Body of pancreas (tissue), 4 donors: ENCODE measurements around the gene SIPA1L2. TPM values are rescaled to one million over a fixed set of nuclear protein-coding genes. Genes with fewer than 3 reads are reported as not detected.
"Not testable (repeated sequence)": the region's sequence is repeated elsewhere in the genome, so short reads cannot be mapped to it uniquely, and the experiment has no call there.

ENCODE experiments used
- ATAC-seq: fragments of 150-250 bp; one replicate; pipeline ENCODE4 v1.9.1; 2016
- DNase-seq, 4 donors: peaks; one replicate each; pipeline ENCODE4 v3.0.0-alpha.2; 2019
- H3K27ac ChIP-seq, 4 donors: fragments of 200-600 bp; sonication (generic); 1 replicate in 3 of 4; 2 replicates in 1 of 4; pipeline versions ENCODE4 v1.5.1 to v1.6.1; 2016 to 2019; ENCODE audit warnings: mild to moderate bottlenecking in 1 of 4, mixed read lengths in 1 of 4, moderate library complexity in 1 of 4
- H3K27me3 ChIP-seq, 2 donors: fragments of 200-600 bp; sonication (generic); one replicate each; pipeline ENCODE4 v1.6.0; 2016; ENCODE audit warnings: mild to moderate bottlenecking in 1 of 2
- H3K36me3 ChIP-seq, 2 donors: fragments of 200-600 bp; sonication (generic); replicated peaks in 1 of 2; 2 replicates each; pipeline ENCODE4 v1.5.1; 2016; ENCODE audit warnings: low read depth in 2 of 2; ENCODE audit not compliant: insufficient read depth in 1 of 2
- H3K4me1 ChIP-seq: fragments of 200-600 bp; sonication (generic); one replicate; pipeline ENCODE4 v1.6.0; 2016
- H3K4me3 ChIP-seq, 2 donors: fragments of 200-600 bp; sonication (generic); 1 replicate in 1 of 2; 2 replicates in 1 of 2; pipeline ENCODE4 v1.5.1; 2016 to 2019
- H3K9me3 ChIP-seq, 3 donors: fragments of 200-600 bp; sonication (generic); 1 replicate in 2 of 3; 2 replicates in 1 of 3; pipeline ENCODE4 v1.5.1; 2016
- POLR2A ChIP-seq, 3 donors: fragments of 450-650 bp; IDR thresholded peaks; one replicate each; pipeline ENCODE4 v1.6.1; 2016; ENCODE audit warnings: antibody characterized with exemption in 3 of 3, mild to moderate bottlenecking in 2 of 3
- WGBS, 2 donors: methylation state at CpG; one replicate each; pipeline ENCODE4 v1.1.5; 2017; 5-methylcytosine and 5-hydroxymethylcytosine counted together
- intact Hi-C: fragments of 100-400 bp; cut with DNase I; formaldehyde crosslinking; loops from one replicate; pipeline ENCODE4 v1.15.1; 2023
- total RNA-seq, 2 donors: library from RNA; depleted of rRNA; stranded (reverse); fragments of >200 nt; gene quantifications; one replicate each; pipeline ENCODE4 v1.1.0, GENCODE V29; 2016
- TF ChIP-seq, protein P1 (sequence below), 7 experiments: fragments of 450-650 bp in 4 of 7; fragments of 200-600 bp in 3 of 7; sonication (generic) in 3 of 7; IDR thresholded peaks; one replicate each; pipeline ENCODE4 v1.5.1; 2016 to 2019; ENCODE audit warnings: antibody characterized with exemption in 7 of 7

Gene SIPA1L2
- total RNA-seq, 2 donors from 2014 or later, result 5.6 to 8.6 TPM

GRCh38 chr1:232613752-232614381, 16.1 kb downstream of the SIPA1L2 start:
- WGBS, 2 donors, result 32 to 33% methylated on average over 5 of the region's 5 CpGs
- intact Hi-C loops, result no loop called here
- no peak for DNase-seq
- no peaks in the 10 kb centered on the region for H3K36me3 ChIP-seq
- no peak overlapping the region for H3K4me3 ChIP-seq
- TF ChIP-seq, protein P1, sequence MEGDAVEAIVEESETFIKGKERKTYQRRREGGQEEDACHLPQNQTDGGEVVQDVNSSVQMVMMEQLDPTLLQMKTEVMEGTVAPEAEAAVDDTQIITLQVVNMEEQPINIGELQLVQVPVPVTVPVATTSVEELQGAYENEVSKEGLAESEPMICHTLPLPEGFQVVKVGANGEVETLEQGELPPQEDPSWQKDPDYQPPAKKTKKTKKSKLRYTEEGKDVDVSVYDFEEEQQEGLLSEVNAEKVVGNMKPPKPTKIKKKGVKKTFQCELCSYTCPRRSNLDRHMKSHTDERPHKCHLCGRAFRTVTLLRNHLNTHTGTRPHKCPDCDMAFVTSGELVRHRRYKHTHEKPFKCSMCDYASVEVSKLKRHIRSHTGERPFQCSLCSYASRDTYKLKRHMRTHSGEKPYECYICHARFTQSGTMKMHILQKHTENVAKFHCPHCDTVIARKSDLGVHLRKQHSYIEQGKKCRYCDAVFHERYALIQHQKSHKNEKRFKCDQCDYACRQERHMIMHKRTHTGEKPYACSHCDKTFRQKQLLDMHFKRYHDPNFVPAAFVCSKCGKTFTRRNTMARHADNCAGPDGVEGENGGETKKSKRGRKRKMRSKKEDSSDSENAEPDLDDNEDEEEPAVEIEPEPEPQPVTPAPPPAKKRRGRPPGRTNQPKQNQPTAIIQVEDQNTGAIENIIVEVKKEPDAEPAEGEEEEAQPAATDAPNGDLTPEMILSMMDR (IDR thresholded peaks at IDR 0.05), result no peak
- no peak for TF ChIP-seq POLR2A (IDR thresholded peaks at IDR 0.05)
- peak; percentile 35 for ATAC-seq
- no peak overlapping the region for H3K27ac ChIP-seq
- H3K4me1 ChIP-seq, result peaks cover 5% of the 10 kb centered on the region
- no peaks in the 10 kb centered on the region for H3K27me3 ChIP-seq
- no peaks in the 10 kb centered on the region for H3K9me3 ChIP-seq

- H3K4me1 ChIP-seq, ATAC-seq, intact Hi-C loops, H3K36me3 ChIP-seq, H3K9me3 ChIP-seq, DNase-seq, H3K4me3 ChIP-seq, H3K27me3 ChIP-seq, H3K27ac ChIP-seq: not testable (repeated sequence)
- 83 to 89% methylated on average over 7 of the region's 7 CpGs for WGBS, 2 donors
Measured at GRCh38 chr1:232612836-232613235, 17.1 kb downstream of the SIPA1L2 start.

DNA sequence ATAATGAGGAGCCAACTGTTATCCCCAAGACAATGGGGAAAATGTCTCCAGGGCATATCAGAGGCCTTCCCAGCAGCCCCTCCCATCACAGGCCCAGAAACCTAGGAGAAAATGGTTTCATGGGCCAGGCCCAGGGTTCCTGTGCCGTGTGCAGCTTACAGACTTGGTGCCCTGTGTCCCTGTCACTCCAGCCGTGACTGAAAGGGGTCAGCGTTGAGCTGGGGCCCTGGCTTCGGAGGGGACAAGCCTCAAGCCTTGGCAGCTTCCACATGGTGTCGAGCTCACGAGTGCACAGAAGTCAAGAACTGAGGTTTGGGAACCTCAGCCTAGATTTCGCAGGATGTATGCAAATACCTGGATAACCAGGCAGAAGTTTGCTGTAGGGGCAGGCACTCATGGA, 18.1 kb downstream of the SIPA1L2 start:
- Histone ChIP-seq H3K4me1 (peaks cover 5% of the 10 kb centered on the region), H3K27ac (no peak overlapping the region), H3K4me3 (no peak overlapping the region), H3K27me3 (no peaks in the 10 kb centered on the region), H3K9me3 (no peaks in the 10 kb centered on the region), H3K36me3 (no peaks in the 10 kb centered on the region)
- intact Hi-C loops, result no loop called here
- TF ChIP-seq, protein P1 (IDR thresholded peaks at IDR 0.05), result no peak
- TF ChIP-seq POLR2A (IDR thresholded peaks at IDR 0.05), result no peak
- ATAC-seq (no peak), DNase-seq (no peak)
- 80 to 94% methylated on average over 2 to 7 of the region's 7 CpGs for WGBS, 2 donors

- H3K27me3 ChIP-seq, intact Hi-C loops, ATAC-seq, H3K4me1 ChIP-seq, H3K4me3 ChIP-seq, H3K36me3 ChIP-seq, H3K9me3 ChIP-seq: not testable (repeated sequence)
- peak overlapping the region in 1 of 4 donors; percentile 20 for H3K27ac ChIP-seq
- WGBS, 2 donors, result 78 to 81% methylated on average over 11 of the region's 11 CpGs
- DNase-seq, result peak in 1 of 4 donors; percentile 48
Measured at GRCh38 chr1:232610902-232611745, 18.8 kb downstream of the SIPA1L2 start.

DNA sequence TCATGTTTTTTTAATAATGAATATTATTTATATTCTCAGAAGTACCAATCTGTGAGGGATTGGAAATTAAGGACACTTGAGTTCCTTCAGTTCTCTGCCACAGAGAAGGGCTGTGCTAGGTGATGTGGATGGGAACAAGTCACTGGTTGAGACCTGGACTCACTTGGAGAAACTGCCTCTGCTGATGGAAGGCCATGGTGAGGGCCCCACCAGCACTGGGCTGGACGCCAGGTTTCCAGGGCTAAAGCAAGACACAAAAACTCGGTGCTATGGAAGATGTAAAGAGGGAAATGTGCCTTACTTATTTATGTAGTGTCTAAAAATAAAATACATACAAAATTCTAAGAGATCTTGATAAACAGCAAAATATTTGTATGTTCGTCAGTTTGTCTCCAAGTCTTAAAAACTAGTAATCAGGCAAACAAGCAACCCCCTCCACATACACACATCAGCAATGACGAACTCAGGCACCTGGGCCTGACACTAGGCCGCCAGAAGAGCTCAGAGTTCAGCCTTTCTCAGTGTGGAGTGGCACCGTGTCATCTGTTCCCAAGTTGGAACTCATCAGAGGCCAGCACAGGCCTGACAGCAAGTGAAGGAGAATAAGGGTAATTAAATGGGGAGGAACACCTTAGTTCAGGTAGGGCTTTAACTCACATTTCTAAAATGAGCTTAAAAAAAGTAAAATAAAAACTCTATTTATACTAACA, 19.6 kb downstream of the SIPA1L2 start:
- H3K9me3 ChIP-seq, result no peaks in the 10 kb centered on the region
- intact Hi-C loops, result no loop called here
- H3K27me3 ChIP-seq, result no peaks in the 10 kb centered on the region
- DNase-seq, result no peak
- H3K4me1 ChIP-seq, result peaks cover 5% of the 10 kb centered on the region
- ATAC-seq, result no peak
- TF ChIP-seq, protein P1 (IDR thresholded peaks at IDR 0.05), result no peak
- no peak for TF ChIP-seq POLR2A (IDR thresholded peaks at IDR 0.05)
- peak overlapping the region in 1 of 4 donors; percentile 20 for H3K27ac ChIP-seq
- H3K36me3 ChIP-seq, result no peaks in the 10 kb centered on the region
- WGBS, 2 donors, result 77 to 82% methylated on average over 6 of the region's 6 CpGs
- H3K4me3 ChIP-seq, result no peak overlapping the region
